Omental fat pad (tissue), 4 donors: ENCODE data around the gene GGCX. TPM values are rescaled to one million over a fixed set of nuclear protein-coding genes. Genes with fewer than 3 reads are reported as not detected.

ENCODE experiments used
- ATAC-seq: fragments of 150-250 bp; one replicate; pipeline ENCODE4 v1.9.1; 2016; ENCODE audit warnings: mild to moderate bottlenecking, moderate library complexity; ENCODE audit not compliant: low FRiP score
- DNase-seq: peaks from one replicate; pipeline ENCODE4 v3.0.0-alpha.2; 2019; ENCODE audit warnings: low spot score
- CTCF ChIP-seq, 3 donors: fragments of 450-650 bp; IDR thresholded peaks; one replicate each; pipeline ENCODE4 v1.5.1; 2016 to 2017; ENCODE audit warnings: antibody characterized with exemption in 3 of 3, mild to moderate bottlenecking in 3 of 3, moderate library complexity in 2 of 3
- small RNA-seq: library from RNA; depleted of rRNA; stranded (forward); fragments of <200 nt; gene quantifications from one replicate; pipeline ENCODE3, GENCODE V24; 2016
- total RNA-seq, 4 donors: library from RNA; depleted of rRNA; stranded (reverse); fragments of >200 nt; gene quantifications; one replicate each; pipeline ENCODE4 v1.1.0, GENCODE V29; 2016

The GGCX gene
- total RNA-seq, 4 donors from 2014 or later: 24.7 to 44.1 (median 39.8) TPM

DNA sequence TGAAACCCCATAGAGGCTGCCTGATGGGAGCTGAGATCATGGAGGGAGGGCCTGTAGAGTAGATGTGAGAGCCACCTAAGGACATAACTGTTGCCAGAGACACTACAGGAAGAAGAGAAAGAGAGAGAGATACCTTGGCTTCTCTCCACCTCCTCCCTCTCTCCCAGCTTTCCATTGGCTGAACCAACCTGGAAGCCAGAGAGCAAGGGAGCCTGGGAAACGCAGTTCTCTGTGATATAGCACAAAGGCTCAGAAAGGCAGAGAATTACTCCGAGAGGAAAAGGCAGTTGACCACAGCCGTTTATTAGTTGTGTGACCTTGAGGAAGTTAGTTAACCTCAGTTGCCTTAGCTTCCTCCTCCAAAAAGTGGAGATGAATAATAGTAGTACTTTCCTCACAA, 60.0 kb downstream of the GGCX start:
- TF ChIP-seq CTCF (IDR thresholded peaks at IDR 0.05): no peak
- ATAC-seq: no peak
- DNase-seq: no peak

DNA sequence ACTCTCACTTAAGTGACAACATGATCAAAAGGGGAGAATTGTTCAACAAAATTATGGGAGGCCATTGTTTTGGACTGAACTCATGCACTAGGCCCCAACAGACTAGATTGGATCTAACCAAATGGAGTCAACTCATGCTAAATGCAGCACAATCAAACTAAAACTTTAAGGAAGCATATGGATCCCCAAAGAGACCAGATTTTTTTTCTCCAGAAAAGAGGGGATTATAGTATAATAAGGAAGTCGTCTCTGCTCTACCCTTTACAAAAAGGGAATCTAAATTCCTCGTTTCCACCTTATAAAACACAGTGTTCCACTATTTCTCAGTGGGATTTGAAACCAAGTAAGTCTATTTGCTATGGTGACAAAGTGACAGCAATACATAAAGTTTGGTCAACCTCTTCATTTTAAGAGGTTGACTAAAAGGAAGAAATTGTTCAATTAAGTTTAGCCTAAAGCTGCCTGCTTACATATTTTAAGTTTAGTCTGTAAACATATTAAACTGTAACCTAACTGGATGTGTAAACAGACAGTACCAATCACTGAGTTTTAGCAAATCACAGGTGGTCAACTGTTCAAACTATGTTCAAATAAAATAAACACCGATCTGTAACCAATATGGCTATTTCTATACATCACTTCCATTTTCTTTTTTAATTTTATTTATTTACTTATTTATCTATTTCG, 63.2 kb downstream of the GGCX start:
- ATAC-seq: no peak
- DNase-seq: no peak
- TF ChIP-seq CTCF (IDR thresholded peaks at IDR 0.05): no peak

GRCh38 chr2:85496436-85496835, 64.9 kb downstream of the GGCX start:
- DNase-seq (no peak), ATAC-seq (no peak)
- no peak for TF ChIP-seq CTCF (IDR thresholded peaks at IDR 0.05)

Small RNAs within 50 kb of the gene (small RNA-seq; reads per million reads assigned to genes)
- gene RN7SL126P: not detected

Other genes starting within 250 kb of the GGCX start
- 100 to 1,000 TPM; 112 to 151 (median 128) TPM for gene TGOLN2, start 233.5 kb downstream of the GGCX start, total RNA-seq
- 100 to 1,000 TPM; 153 to 436 (median 303) TPM for gene RETSAT, start 207.0 kb downstream of the GGCX start, total RNA-seq
- gene ELMOD3, start 206.7 kb downstream of the GGCX start, total RNA-seq: 10 to 100 TPM; 42.2 to 83.8 (median 67.9) TPM
- 100 to 1,000 TPM in 2 of 4 donors, 10 to 100 TPM in 2; 32.3 to 190 (median 99.5) TPM for gene CAPG, start 151.1 kb downstream of the GGCX start, total RNA-seq
- not detected for gene SH2D6, start 142.8 kb downstream of the GGCX start, total RNA-seq
- 1,000 to 10,000 TPM in 1 of 4 donors, 100 to 1,000 TPM in 3; 223 to 1,046 (median 437) TPM for gene MAT2A, start 22.3 kb downstream of the GGCX start, total RNA-seq
- 10 to 100 TPM; 23.3 to 48.7 (median 46.1) TPM for gene VAMP8, start 16.1 kb upstream of the GGCX start, total RNA-seq
- 100 to 1,000 TPM in 1 of 4 donors, 10 to 100 TPM in 3; 51.4 to 116 (median 85.0) TPM for gene VAMP5, start 22.9 kb upstream of the GGCX start, total RNA-seq
- gene RNF181, start 34.3 kb upstream of the GGCX start, total RNA-seq: 100 to 1,000 TPM in 3 of 4 donors, 10 to 100 TPM in 1; 94.7 to 216 (median 144) TPM
- 10 to 100 TPM; 20.1 to 38.7 (median 25.5) TPM for gene TMEM150A, start 41.2 kb upstream of the GGCX start, total RNA-seq
- 10 to 100 TPM in 3 of 4 donors, 1 to 10 TPM in 1; 7.9 to 19.5 (median 12.8) TPM for gene C2orf68, start 50.6 kb upstream of the GGCX start, total RNA-seq
- 10 to 100 TPM; 40.1 to 61.5 (median 49.0) TPM for gene USP39, start 54.7 kb upstream of the GGCX start, total RNA-seq
- under 1 TPM in 1 of 4 donors, not detected in 3; 0.25 TPM for gene SFTPB, start 106.7 kb upstream of the GGCX start, total RNA-seq
- gene GNLY, start 132.9 kb upstream of the GGCX start, total RNA-seq: 1 to 10 TPM; 1.0 to 5.5 (median 4.3) TPM
- gene ATOH8, start 192.5 kb upstream of the GGCX start, total RNA-seq: 100 to 1,000 TPM in 1 of 4 donors, 10 to 100 TPM in 3; 17.1 to 210 (median 45.9) TPM